OCI-LY1 (cell line): ENCODE data around the gene LTBP2.

Source experiments
- EZH2 ChIP-seq: fragments of 200-600 bp; sonication (generic), shearing (Covaris generic); IDR thresholded peaks from 2 replicates; pipeline ENCODE4 v1.8.0; 2017; ENCODE audit warnings: borderline replicate concordance, mixed run types, mild to moderate bottlenecking, antibody characterized with exemption, low read length, moderate library complexity, mixed read lengths
- TF ChIP-seq, protein P1 (sequence below): fragments of 200-600 bp; sonication (generic), shearing (Covaris generic); IDR thresholded peaks from 2 replicates; pipeline ENCODE4 v1.5.1; 2017; ENCODE audit warnings: mild to moderate bottlenecking, antibody characterized with exemption, low read length, moderate library complexity, mixed read lengths

DNA sequence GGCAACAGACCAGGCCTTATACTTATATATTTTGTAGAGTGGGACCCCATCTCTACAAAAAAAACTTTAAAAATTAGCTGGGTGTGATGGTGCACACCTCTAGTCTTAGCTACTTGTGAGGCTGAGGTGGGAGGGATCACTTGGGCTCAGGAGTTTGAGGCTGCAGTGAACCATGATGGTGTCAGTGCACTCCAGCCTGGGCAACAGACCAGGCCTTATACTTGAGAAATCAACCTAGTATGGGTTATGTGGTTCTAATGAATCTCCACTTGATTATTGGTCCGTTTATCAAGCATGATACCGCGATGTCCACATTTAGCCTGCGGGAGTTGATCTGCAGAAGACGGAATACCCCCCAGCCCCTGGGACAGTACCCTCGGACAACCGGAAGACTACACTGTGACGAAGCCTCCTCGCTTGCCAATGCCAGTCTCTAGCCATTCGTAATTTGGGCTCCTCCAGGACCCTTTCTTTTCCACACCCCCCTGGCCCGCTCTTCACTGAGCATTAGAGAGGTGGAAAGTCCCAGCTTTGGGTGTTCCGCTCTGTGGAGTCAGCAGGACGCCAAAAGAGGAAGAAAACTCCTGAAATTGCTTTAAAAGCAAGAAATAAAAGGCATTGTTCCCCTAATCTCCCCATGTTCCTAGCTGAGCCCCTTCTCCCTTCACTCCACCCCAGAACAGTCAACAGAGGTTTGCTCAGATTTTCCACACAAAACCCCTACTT lies 19.4 kb downstream of the LTBP2 start:
- TF ChIP-seq, protein P1, sequence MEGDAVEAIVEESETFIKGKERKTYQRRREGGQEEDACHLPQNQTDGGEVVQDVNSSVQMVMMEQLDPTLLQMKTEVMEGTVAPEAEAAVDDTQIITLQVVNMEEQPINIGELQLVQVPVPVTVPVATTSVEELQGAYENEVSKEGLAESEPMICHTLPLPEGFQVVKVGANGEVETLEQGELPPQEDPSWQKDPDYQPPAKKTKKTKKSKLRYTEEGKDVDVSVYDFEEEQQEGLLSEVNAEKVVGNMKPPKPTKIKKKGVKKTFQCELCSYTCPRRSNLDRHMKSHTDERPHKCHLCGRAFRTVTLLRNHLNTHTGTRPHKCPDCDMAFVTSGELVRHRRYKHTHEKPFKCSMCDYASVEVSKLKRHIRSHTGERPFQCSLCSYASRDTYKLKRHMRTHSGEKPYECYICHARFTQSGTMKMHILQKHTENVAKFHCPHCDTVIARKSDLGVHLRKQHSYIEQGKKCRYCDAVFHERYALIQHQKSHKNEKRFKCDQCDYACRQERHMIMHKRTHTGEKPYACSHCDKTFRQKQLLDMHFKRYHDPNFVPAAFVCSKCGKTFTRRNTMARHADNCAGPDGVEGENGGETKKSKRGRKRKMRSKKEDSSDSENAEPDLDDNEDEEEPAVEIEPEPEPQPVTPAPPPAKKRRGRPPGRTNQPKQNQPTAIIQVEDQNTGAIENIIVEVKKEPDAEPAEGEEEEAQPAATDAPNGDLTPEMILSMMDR, result no peak
- TF ChIP-seq EZH2, result no peak
